Measurements from ENCODE around the gene PTH1R. TPM values are rescaled to one million over a fixed set of nuclear protein-coding genes. Genes with fewer than 3 reads are reported as not detected.

Gene PTH1R
- total and polyA plus RNA-seq, 10 of the 15 experiments (the other 5 are each of a cell fraction or from before 2014, with no cell fraction given), result not detected

DNA sequence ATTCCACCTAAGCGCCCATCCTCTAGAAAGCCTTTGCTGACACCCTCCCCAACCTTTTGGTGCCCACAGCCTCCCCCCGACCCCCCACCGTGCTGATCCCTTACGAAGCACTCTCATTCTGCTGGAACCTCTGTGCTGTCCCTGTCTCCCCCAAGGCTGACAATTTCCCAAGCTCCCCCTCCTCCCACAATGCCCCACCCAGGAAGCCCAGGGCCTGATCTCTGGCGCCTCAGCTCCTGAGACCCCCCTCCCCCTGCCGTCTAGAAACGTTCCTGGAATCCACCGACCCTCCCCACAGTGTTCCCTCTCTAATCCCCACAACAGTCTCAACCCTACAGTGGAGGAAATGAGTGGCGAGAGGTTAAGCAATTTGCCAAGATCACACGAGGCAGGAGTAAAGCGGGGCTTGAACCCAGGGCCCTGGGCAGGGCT lies 32.6 kb upstream of the PTH1R start:
- H3K9ac ChIP-seq (ENCODE audit: control insufficient read depth, insufficient read depth, low read length), result no peak overlapping the region; the same call in 1 of the 2 replicates
- H3K9me3 ChIP-seq (replicated peaks; ENCODE audit: control insufficient read depth, insufficient read depth, low read length), result peaks cover 5% of the 10 kb centered on the region; the same call in 1 of the 3 replicates
- TF ChIP-seq KDM1A (IDR thresholded peaks at IDR 0.05; ENCODE audit: borderline replicate concordance) (no peak), NFIC (IDR thresholded peaks at IDR 0.05; ENCODE audit: low read depth, low read length) (no peak), SMARCA5 (IDR thresholded peaks at IDR 0.05) (no peak), CREB1 (IDR thresholded peaks at IDR 0.05; ENCODE audit: low read depth) (no peak)
- H3K4me1 ChIP-seq (ENCODE audit: control insufficient read depth, insufficient read depth, low read length), result peaks cover 9% of the 10 kb centered on the region
- intact Hi-C loops (cut with micrococcal nuclease; ENCODE audit: unreplicated experiment) (no loop called here), in situ Hi-C loops (cut with MboI) (no loop called here)
- ChIA-PET RAD21 (ENCODE audit: unreplicated experiment) (interaction anchor here (1.0 to 1.5 kb wide), 3 partner anchors 15 to 68 kb away, joined by 3 to 4 read pairs (median 4); no protein-coding TSS in a partner anchor), POLR2A (no interaction called here), SMC1A (ENCODE audit: uncharacterized antibody, unreplicated experiment) (interaction anchor here (0.8 to 1.3 kb wide), 2 partner anchors 13 to 24 kb away, joined by 4 to 5 read pairs; no protein-coding TSS in a partner anchor), CTCF (interaction anchor here (0.7 to 1.7 kb wide), 7 partner anchors 16 to 255 kb away, joined by 3 to 4 read pairs (median 3); partner anchors contain the start of gene MYL3)
- H3K4me2 ChIP-seq (ENCODE audit: control insufficient read depth, insufficient read depth), result peak overlapping the region; percentile 89
- ATAC-seq, result no peak
- H3K36me3 ChIP-seq (ENCODE audit: control insufficient read depth in 2 of 2, insufficient read depth in 2 of 2, low read length in 1 of 2), result no peaks in the 10 kb centered on the region
- no peaks in the 10 kb centered on the region for H3K79me2 ChIP-seq (ENCODE audit: control insufficient read depth, insufficient read depth, low read length)
- no peaks in the 10 kb centered on the region for H3K27me3 ChIP-seq (replicated peaks in 1 of 2; ENCODE audit: control insufficient read depth in 2 of 2, insufficient read depth in 2 of 2, low read length in 1 of 2)
- H2AFZ ChIP-seq (ENCODE audit: control insufficient read depth, low read depth, low read length), result peak overlapping the region; percentile 5; the same call in 1 of the 2 replicates
- BruUV-seq (replicated peaks), result no TSS peak
- DNase-seq (ENCODE audit: low read depth, low spot score), result no peak
- no peaks in the 10 kb centered on the region for H4K20me1 ChIP-seq (ENCODE audit: control insufficient read depth, insufficient read depth)
- FAIRE-seq, result no peak
- H3K4me3 ChIP-seq, result no peak overlapping the region
- 56% methylated on average over 8 of the region's 11 CpGs for WGBS (ENCODE audit: insufficient coverage, insufficient replicate concordance, low lambda C conversion rate, missing lambda C conversion rate)
- H3K27ac ChIP-seq (ENCODE audit: control insufficient read depth, insufficient read depth), result no peak overlapping the region

DNA sequence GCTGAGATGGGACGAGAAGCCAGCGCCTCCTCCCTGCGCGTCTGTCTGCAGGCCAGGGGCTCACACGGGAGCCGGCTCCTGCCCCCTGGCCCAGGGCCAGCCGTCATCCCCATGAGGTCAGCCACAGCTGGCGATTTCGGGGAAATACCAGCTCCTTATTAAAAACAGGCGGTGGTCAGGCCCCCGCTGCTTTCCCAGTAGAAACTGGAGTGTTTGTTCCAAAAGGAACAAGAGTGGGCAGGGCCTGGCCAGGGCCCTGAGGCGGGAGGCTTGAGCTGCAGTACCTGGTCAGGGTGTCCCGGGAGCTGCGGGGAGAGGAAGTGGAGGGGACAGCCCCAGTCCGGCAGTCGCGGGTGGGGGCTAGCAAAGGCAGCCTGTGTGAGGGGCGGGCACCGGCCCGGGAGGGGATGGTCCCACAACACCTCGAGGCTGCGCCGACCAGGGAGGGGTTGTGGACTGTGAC lies 32.1 kb upstream of the PTH1R start:
- Histone ChIP-seq H3K27ac (ENCODE audit: control insufficient read depth, insufficient read depth) (peak overlapping the region; percentile 52), H4K20me1 (ENCODE audit: control insufficient read depth, insufficient read depth) (no peaks in the 10 kb centered on the region), H3K36me3 (ENCODE audit: control insufficient read depth in 2 of 2, insufficient read depth in 2 of 2, low read length in 1 of 2) (no peaks in the 10 kb centered on the region), H3K9me3 (replicated peaks; ENCODE audit: control insufficient read depth, insufficient read depth, low read length) (peaks cover 4% of the 10 kb centered on the region; the same call in 1 of the 3 replicates), H2AFZ (ENCODE audit: control insufficient read depth, low read depth, low read length) (peak overlapping the region; percentile 97), H3K4me3 (peak overlapping the region; percentile 41; the same call in 1 of the 2 replicates), H3K4me1 (ENCODE audit: control insufficient read depth, insufficient read depth, low read length) (peaks cover 9% of the 10 kb centered on the region), H3K27me3 (replicated peaks in 1 of 2; ENCODE audit: control insufficient read depth in 2 of 2, insufficient read depth in 2 of 2, low read length in 1 of 2) (no peaks in the 10 kb centered on the region), H3K79me2 (ENCODE audit: control insufficient read depth, insufficient read depth, low read length) (no peaks in the 10 kb centered on the region), H3K4me2 (ENCODE audit: control insufficient read depth, insufficient read depth) (peak overlapping the region; percentile 89), H3K9ac (ENCODE audit: control insufficient read depth, insufficient read depth, low read length) (peak overlapping the region; percentile 80)
- peak; percentile 80 for ATAC-seq
- ChIA-PET RAD21 (ENCODE audit: unreplicated experiment) (interaction anchor here (1.0 to 1.5 kb wide), 3 partner anchors 16 to 68 kb away, joined by 3 to 4 read pairs (median 4); no protein-coding TSS in a partner anchor), CTCF (interaction anchor here (0.7 to 2.1 kb wide), 14 partner anchors 14 to 357 kb away, joined by 3 to 7 read pairs (median 3); partner anchors contain the start of gene MYL3), POLR2A (interaction anchor here (0.5 to 1.0 kb wide), 2 partner anchors 21 to 873 kb away, joined by 3 to 7 read pairs; no protein-coding TSS in a partner anchor), SMC1A (ENCODE audit: uncharacterized antibody, unreplicated experiment) (interaction anchor here (0.8 to 1.3 kb wide), 4 partner anchors 13 to 25 kb away, joined by 3 to 5 read pairs (median 4); no protein-coding TSS in a partner anchor)
- in situ Hi-C loops (cut with MboI), result no loop called here
- DNase-seq (ENCODE audit: low read depth, low spot score), result no peak
- intact Hi-C loops (cut with micrococcal nuclease; ENCODE audit: unreplicated experiment), result no loop called here
- no TSS peak for BruUV-seq (replicated peaks)
- 8% methylated on average over 23 of the region's 23 CpGs for WGBS (ENCODE audit: insufficient coverage, insufficient replicate concordance, low lambda C conversion rate, missing lambda C conversion rate)
- FAIRE-seq, result no peak
- TF ChIP-seq, protein P1, sequence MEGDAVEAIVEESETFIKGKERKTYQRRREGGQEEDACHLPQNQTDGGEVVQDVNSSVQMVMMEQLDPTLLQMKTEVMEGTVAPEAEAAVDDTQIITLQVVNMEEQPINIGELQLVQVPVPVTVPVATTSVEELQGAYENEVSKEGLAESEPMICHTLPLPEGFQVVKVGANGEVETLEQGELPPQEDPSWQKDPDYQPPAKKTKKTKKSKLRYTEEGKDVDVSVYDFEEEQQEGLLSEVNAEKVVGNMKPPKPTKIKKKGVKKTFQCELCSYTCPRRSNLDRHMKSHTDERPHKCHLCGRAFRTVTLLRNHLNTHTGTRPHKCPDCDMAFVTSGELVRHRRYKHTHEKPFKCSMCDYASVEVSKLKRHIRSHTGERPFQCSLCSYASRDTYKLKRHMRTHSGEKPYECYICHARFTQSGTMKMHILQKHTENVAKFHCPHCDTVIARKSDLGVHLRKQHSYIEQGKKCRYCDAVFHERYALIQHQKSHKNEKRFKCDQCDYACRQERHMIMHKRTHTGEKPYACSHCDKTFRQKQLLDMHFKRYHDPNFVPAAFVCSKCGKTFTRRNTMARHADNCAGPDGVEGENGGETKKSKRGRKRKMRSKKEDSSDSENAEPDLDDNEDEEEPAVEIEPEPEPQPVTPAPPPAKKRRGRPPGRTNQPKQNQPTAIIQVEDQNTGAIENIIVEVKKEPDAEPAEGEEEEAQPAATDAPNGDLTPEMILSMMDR (IDR thresholded peaks at IDR 0.05 in 2 of 3, conservative IDR thresholded peaks at IDR 0.05 in 1 of 3; ENCODE audit: control insufficient read depth in 2 of 3, extremely low read depth in 1 of 3, insufficient read depth in 1 of 3, low read depth in 3 of 3, low read length in 3 of 3), result no peak
- TF ChIP-seq SIX5 (IDR thresholded peaks at IDR 0.05; ENCODE audit: low read depth, low read length, severe bottlenecking) (no peak), BMI1 (IDR thresholded peaks at IDR 0.05; ENCODE audit: borderline replicate concordance) (no peak)
- TF ChIP-seq, protein P2, sequence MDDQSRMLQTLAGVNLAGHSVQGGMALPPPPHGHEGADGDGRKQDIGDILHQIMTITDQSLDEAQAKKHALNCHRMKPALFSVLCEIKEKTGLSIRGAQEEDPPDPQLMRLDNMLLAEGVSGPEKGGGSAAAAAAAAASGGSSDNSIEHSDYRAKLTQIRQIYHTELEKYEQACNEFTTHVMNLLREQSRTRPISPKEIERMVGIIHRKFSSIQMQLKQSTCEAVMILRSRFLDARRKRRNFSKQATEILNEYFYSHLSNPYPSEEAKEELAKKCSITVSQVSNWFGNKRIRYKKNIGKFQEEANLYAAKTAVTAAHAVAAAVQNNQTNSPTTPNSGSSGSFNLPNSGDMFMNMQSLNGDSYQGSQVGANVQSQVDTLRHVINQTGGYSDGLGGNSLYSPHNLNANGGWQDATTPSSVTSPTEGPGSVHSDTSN (IDR thresholded peaks at IDR 0.05; ENCODE audit: insufficient replicate concordance, low read depth, low read length), result no peak

All from GM12878 (cell line).